Subcutaneous abdominal adipose tissue (tissue), 5 donors: Measurements from ENCODE around the gene DOK6.
"Not testable (repeated sequence)": the region's sequence is repeated elsewhere in the genome, so short reads cannot be mapped to it uniquely, and the experiment has no call there.

Experiments
- H3K27ac ChIP-seq: one replicate; pipeline ENCODE4 v1.7.0; 2013; ENCODE audit warnings: low read depth, mild to moderate bottlenecking, inconsistent platforms, low read length, moderate library complexity
- H3K27me3 ChIP-seq, 5 donors: one replicate each; pipeline ENCODE4 v1.7.0; 2013; ENCODE audit warnings: low read length in 5 of 5, inconsistent platforms in 1 of 5; ENCODE audit not compliant: control insufficient read depth in 5 of 5, insufficient read depth in 4 of 5
- H3K36me3 ChIP-seq, 5 donors: one replicate each; pipeline ENCODE4 v1.7.0; 2013; ENCODE audit warnings: low read length in 5 of 5; ENCODE audit not compliant: control insufficient read depth in 5 of 5, insufficient read depth in 5 of 5
- H3K4me1 ChIP-seq, 5 donors: one replicate each; pipeline ENCODE4 v1.7.0; 2013; ENCODE audit warnings: low read length in 5 of 5, mild to moderate bottlenecking in 3 of 5, moderate library complexity in 1 of 5; ENCODE audit not compliant: control insufficient read depth in 5 of 5, insufficient read depth in 5 of 5
- H3K4me3 ChIP-seq, 5 donors: one replicate each; pipeline ENCODE4 v1.7.0; 2013; ENCODE audit warnings: low read length in 5 of 5, low read depth in 1 of 5
- H3K9ac ChIP-seq, 5 donors: one replicate each; pipeline ENCODE4 v1.7.0; 2013; ENCODE audit warnings: low read length in 5 of 5, mild to moderate bottlenecking in 4 of 5, moderate library complexity in 3 of 5
- H3K9me3 ChIP-seq, 5 donors: one replicate each; pipeline ENCODE4 v1.7.0; 2013; ENCODE audit warnings: low read length in 5 of 5; ENCODE audit not compliant: control insufficient read depth in 5 of 5
- donor health status: healthy.
- donor health status: healthy.
- donor health status: healthy.
- donor health status: healthy.
- donor health status: healthy.

DOK6 gene

GRCh38 chr18:69400253-69400975, at the start of gene DOK6:
DOK6 (plus strand) TSS chr18:69400888.
- Histone ChIP-seq H3K4me3 (peak within 1 kb of the TSS; percentile 69 to 81 (median 74)), H3K27ac (no peak within 1 kb of the TSS), H3K36me3 (no peaks in the 10 kb centered on the region), H3K27me3 (peaks cover 18 to 21% (median 19%) of the 10 kb centered on the region in 5 donors), H3K4me1 (peaks cover 0 to 25% (median 22%) of the 10 kb centered on the region in 5 donors), H3K9ac (peak within 1 kb of the TSS in 1 of 5 donors; percentile 26), H3K9me3 (no peaks in the 10 kb centered on the region)

GRCh38 chr18:69353023-69353422, 47.7 kb upstream of the DOK6 start:
- no peak overlapping the region for H3K4me3 ChIP-seq
- no peak overlapping the region for H3K27ac ChIP-seq
- H3K4me1 ChIP-seq = no peaks in the 10 kb centered on the region
- no peaks in the 10 kb centered on the region for H3K36me3 ChIP-seq
- no peaks in the 10 kb centered on the region for H3K27me3 ChIP-seq
- peaks cover 0 to 3% (median 0%) of the 10 kb centered on the region in 5 donors for H3K9me3 ChIP-seq
- no peak overlapping the region for H3K9ac ChIP-seq

- H3K27ac ChIP-seq = no peak overlapping the region
- peaks cover 0 to 13% (median 0%) of the 10 kb centered on the region in 5 donors for H3K9me3 ChIP-seq
- H3K36me3 ChIP-seq = no peaks in the 10 kb centered on the region
- no peaks in the 10 kb centered on the region for H3K4me1 ChIP-seq
- no peaks in the 10 kb centered on the region for H3K27me3 ChIP-seq
- H3K4me3 ChIP-seq = no peak overlapping the region
- H3K9ac ChIP-seq = no peak overlapping the region
Observed at GRCh38 chr18:69357590-69357989, 43.1 kb upstream of the DOK6 start.

GRCh38 chr18:69358212-69358895, 42.3 kb upstream of the DOK6 start:
- Histone ChIP-seq H3K9ac (no peak overlapping the region), H3K9me3 (peaks cover 0 to 13% (median 0%) of the 10 kb centered on the region in 5 donors), H3K36me3 (no peaks in the 10 kb centered on the region), H3K4me1 (no peaks in the 10 kb centered on the region), H3K4me3 (no peak overlapping the region), H3K27me3 (no peaks in the 10 kb centered on the region), H3K27ac (no peak overlapping the region)

GRCh38 chr18:69359768-69360167, 40.9 kb upstream of the DOK6 start:
- H3K36me3 ChIP-seq, H3K27me3 ChIP-seq, H3K4me1 ChIP-seq, H3K27ac ChIP-seq, H3K9ac ChIP-seq, H3K4me3 ChIP-seq: not testable (repeated sequence)
- H3K9me3 ChIP-seq = peaks cover 0 to 13% (median 0%) of the 10 kb centered on the region in 5 donors

- Histone ChIP-seq H3K9ac (no peak overlapping the region), H3K9me3 (peaks cover 0 to 10% (median 0%) of the 10 kb centered on the region in 5 donors), H3K27ac (no peak overlapping the region), H3K4me3 (no peak overlapping the region), H3K36me3 (no peaks in the 10 kb centered on the region), H3K4me1 (no peaks in the 10 kb centered on the region), H3K27me3 (no peaks in the 10 kb centered on the region)
Observed at GRCh38 chr18:69364930-69365329, 35.8 kb upstream of the DOK6 start.

GRCh38 chr18:69365658-69366057, 35.0 kb upstream of the DOK6 start:
- no peak overlapping the region for H3K9ac ChIP-seq
- no peak overlapping the region for H3K27ac ChIP-seq
- peaks cover 0 to 4% (median 0%) of the 10 kb centered on the region in 5 donors for H3K9me3 ChIP-seq
- H3K27me3 ChIP-seq = no peaks in the 10 kb centered on the region
- no peaks in the 10 kb centered on the region for H3K4me1 ChIP-seq
- H3K36me3 ChIP-seq = no peaks in the 10 kb centered on the region
- no peak overlapping the region for H3K4me3 ChIP-seq

GRCh38 chr18:69367104-69367503, 33.6 kb upstream of the DOK6 start:
- no peaks in the 10 kb centered on the region for H3K9me3 ChIP-seq
- H3K27me3 ChIP-seq = no peaks in the 10 kb centered on the region
- H3K4me3 ChIP-seq = no peak overlapping the region
- no peak overlapping the region for H3K9ac ChIP-seq
- no peaks in the 10 kb centered on the region for H3K36me3 ChIP-seq
- H3K4me1 ChIP-seq = no peaks in the 10 kb centered on the region
- no peak overlapping the region for H3K27ac ChIP-seq

GRCh38 chr18:69371729-69372128, 29.0 kb upstream of the DOK6 start:
- H3K27me3 ChIP-seq = no peaks in the 10 kb centered on the region

GRCh38 chr18:69380324-69380723, 20.4 kb upstream of the DOK6 start:
- Histone ChIP-seq H3K27ac (no peak overlapping the region), H3K9me3 (no peaks in the 10 kb centered on the region), H3K27me3 (no peaks in the 10 kb centered on the region), H3K4me3 (no peak overlapping the region), H3K9ac (no peak overlapping the region), H3K36me3 (no peaks in the 10 kb centered on the region), H3K4me1 (no peaks in the 10 kb centered on the region)

More at GRCh38 chr18:69371729-69372128, 29.0 kb upstream of the DOK6 start:
- no peaks in the 10 kb centered on the region for H3K36me3 ChIP-seq
- no peaks in the 10 kb centered on the region for H3K4me1 ChIP-seq
- H3K9me3 ChIP-seq = no peaks in the 10 kb centered on the region
- H3K9ac ChIP-seq = no peak overlapping the region
- H3K4me3 ChIP-seq = no peak overlapping the region
- no peak overlapping the region for H3K27ac ChIP-seq
